ENCODE data around the gene TJP2.

DNA sequence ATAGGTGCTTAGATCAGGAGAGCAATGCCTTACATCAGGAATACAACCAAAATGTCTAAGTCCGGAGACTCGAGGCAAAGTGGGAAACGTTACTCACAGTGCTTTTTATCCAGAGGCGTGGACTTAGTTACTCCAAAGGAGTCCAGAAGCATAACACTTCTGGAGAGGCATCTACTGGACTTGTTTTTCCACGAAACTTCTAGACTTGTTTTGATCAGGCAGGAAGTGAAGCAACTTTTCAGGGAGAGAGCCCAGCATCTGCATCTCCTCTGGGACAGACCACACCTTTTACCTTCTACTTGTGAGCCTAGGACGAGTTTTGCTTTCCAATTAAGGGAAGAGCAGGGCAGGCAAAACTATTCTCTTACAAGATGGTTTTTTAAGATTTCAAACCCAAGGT lies 1.2 kb upstream of the TJP2 start:
- TF ChIP-seq, protein P1, sequence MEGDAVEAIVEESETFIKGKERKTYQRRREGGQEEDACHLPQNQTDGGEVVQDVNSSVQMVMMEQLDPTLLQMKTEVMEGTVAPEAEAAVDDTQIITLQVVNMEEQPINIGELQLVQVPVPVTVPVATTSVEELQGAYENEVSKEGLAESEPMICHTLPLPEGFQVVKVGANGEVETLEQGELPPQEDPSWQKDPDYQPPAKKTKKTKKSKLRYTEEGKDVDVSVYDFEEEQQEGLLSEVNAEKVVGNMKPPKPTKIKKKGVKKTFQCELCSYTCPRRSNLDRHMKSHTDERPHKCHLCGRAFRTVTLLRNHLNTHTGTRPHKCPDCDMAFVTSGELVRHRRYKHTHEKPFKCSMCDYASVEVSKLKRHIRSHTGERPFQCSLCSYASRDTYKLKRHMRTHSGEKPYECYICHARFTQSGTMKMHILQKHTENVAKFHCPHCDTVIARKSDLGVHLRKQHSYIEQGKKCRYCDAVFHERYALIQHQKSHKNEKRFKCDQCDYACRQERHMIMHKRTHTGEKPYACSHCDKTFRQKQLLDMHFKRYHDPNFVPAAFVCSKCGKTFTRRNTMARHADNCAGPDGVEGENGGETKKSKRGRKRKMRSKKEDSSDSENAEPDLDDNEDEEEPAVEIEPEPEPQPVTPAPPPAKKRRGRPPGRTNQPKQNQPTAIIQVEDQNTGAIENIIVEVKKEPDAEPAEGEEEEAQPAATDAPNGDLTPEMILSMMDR (IDR thresholded peaks at IDR 0.05; ENCODE audit: low read length), result no peak
- no peak for TF ChIP-seq EZH2 (IDR thresholded peaks at IDR 0.05; ENCODE audit: borderline replicate concordance, low read length)
